Upper lobe of left lung (tissue), 6 donors: ENCODE data around the gene ATP6V1C2. TPM values are rescaled to one million over a fixed set of nuclear protein-coding genes. Genes with fewer than 3 reads are reported as not detected.
"Not testable (repeated sequence)": the region's sequence is repeated elsewhere in the genome, so short reads cannot be mapped to it uniquely, and the experiment has no call there.

Experiments
- ATAC-seq, 2 donors: fragments of 200-7000 bp; cut with Tn5 transposase; one replicate each; pipeline ENCODE4 v1.9.1; 2022; ENCODE audit warnings: mild to moderate bottlenecking in 2 of 2, moderate library complexity in 2 of 2; ENCODE audit not compliant: low FRiP score in 2 of 2
- DNase-seq, 2 donors: peaks; one replicate each; pipeline ENCODE4 v3.0.0-alpha.2; 2019 to 2020
- H3K27ac ChIP-seq, 4 donors: fragments of 200-600 bp; sonication (generic); one replicate each; pipeline ENCODE4 v1.5.1; 2016 to 2019
- H3K27me3 ChIP-seq, 4 donors: fragments of 200-600 bp; sonication (generic); one replicate each; pipeline ENCODE4 v1.5.1; 2017 to 2019
- H3K36me3 ChIP-seq, 4 donors: fragments of 200-600 bp; sonication (generic); one replicate each; pipeline ENCODE4 v1.5.1; 2016 to 2019
- H3K4me1 ChIP-seq, 4 donors: fragments of 200-600 bp; sonication (generic); one replicate each; pipeline ENCODE4 v1.5.1; 2018 to 2019
- H3K4me3 ChIP-seq, 4 donors: fragments of 200-600 bp; sonication (generic); one replicate each; pipeline ENCODE4 v1.5.1; 2017 to 2019; ENCODE audit warnings: mild to moderate bottlenecking in 2 of 4, moderate library complexity in 1 of 4
- H3K9me3 ChIP-seq, 4 donors: fragments of 200-600 bp; sonication (generic); one replicate each; pipeline ENCODE4 v1.5.1; 2018 to 2019
- EP300 ChIP-seq, 4 donors: sonication (generic); formaldehyde crosslinking; IDR thresholded peaks; one replicate each; pipeline ENCODE4 v1.5.1; 2017; ENCODE audit warnings: antibody characterized with exemption in 4 of 4, control low read depth in 2 of 4
- POLR2A ChIP-seq, 4 donors: fragments of 450-650 bp; IDR thresholded peaks; one replicate each; pipeline ENCODE4 v1.5.1; 2016 to 2017; ENCODE audit warnings: antibody characterized with exemption in 4 of 4, mild to moderate bottlenecking in 2 of 4
- POLR2AphosphoS5 ChIP-seq, 2 donors: sonication (generic); formaldehyde crosslinking; IDR thresholded peaks; one replicate each; pipeline ENCODE4 v1.5.1; 2017; ENCODE audit warnings: antibody characterized with exemption in 2 of 2
- WGBS, 2 donors: methylation state at CpG; one replicate each; pipeline ENCODE4 v1.1.5; 2017 to 2018; 5-methylcytosine and 5-hydroxymethylcytosine counted together
- total RNA-seq, 6 donors: library from RNA; depleted of rRNA in 4 of 6; stranded (reverse); fragments of >200 nt in 4 of 6; gene quantifications; one replicate each; pipeline versions ENCODE4 v1.1.0 to v1.2.1, GENCODE V29; 2016 to 2021
- TF ChIP-seq, protein P1 (sequence below), 6 experiments: fragments of 450-650 bp in 4 of 6; fragments of 200-600 bp in 2 of 6; sonication (generic) in 2 of 6; IDR thresholded peaks; one replicate each; pipeline ENCODE4 v1.5.1; 2016 to 2019; ENCODE audit warnings: antibody characterized with exemption in 6 of 6
- donor health status: DM: no; HTN: no; CAD: no; lungs with moderate emphysema.
- donor health status: DM: no; HTN: yes; CAD: no; lungs with severe emphysema.

Gene ATP6V1C2
- total RNA-seq, 6 donors from 2014 or later, result 0.81 to 92.2 (median 2.4) TPM

DNA sequence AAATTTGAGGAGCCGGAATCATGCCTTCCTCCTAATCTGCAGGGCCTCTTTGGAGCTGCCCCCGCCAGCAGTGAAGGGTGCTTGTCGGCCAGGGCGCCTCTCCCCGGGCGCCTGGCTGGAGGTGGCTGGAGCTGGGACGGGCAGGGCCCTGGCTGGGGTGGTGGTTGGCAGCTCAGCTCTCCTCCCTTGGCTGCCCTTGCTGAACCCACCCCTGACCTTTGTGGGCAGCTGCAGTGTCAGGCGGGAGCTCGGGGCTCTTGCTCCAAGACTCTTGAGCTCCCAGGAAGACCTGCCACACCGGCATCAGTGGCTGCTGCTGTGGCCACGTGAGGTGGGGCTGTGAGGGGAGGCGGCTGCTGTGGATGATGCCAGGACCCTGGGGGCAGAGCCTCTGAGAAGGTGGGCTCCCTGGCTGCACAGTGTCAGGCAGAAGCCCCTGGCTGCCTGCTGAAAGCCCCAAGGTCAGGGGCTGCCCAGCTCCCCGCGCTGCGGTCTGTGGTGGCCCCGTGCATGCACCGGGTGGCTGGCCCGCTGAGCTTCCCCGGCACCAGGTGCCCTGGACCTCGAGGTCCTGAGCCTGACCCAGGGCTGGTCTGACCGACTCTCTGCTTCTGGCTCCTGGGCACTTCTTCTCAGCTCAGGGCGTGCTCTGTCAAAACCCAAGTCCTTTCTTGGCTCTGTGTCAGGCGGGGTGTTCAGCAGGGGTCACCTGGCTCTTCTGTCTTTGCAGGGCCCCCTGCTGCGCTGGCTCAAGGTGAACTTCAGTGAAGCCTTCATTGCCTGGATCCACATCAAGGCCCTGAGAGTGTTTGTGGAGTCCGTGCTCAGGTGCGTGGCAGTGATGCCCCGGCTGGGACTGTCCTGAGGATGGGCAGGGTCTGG is 56.7 kb downstream of the ATP6V1C2 start:
- DNase-seq, result no peak
- Histone ChIP-seq H3K36me3 (peaks cover 10 to 54% (median 41%) of the 10 kb centered on the region in 4 donors), H3K4me1 (peaks cover 5 to 21% (median 14%) of the 10 kb centered on the region in 4 donors), H3K9me3 (no peaks in the 10 kb centered on the region), H3K27me3 (no peaks in the 10 kb centered on the region), H3K27ac (no peak overlapping the region), H3K4me3 (no peak overlapping the region)
- ATAC-seq, result no peak
- TF ChIP-seq EP300 (IDR thresholded peaks at IDR 0.05), result no peak
- no peak for TF ChIP-seq POLR2AphosphoS5 (IDR thresholded peaks at IDR 0.05)
- no peak for TF ChIP-seq POLR2A (IDR thresholded peaks at IDR 0.05)
- WGBS, 2 donors, result 88 to 94% methylated on average over 14 to 25 of the region's 27 CpGs

DNA sequence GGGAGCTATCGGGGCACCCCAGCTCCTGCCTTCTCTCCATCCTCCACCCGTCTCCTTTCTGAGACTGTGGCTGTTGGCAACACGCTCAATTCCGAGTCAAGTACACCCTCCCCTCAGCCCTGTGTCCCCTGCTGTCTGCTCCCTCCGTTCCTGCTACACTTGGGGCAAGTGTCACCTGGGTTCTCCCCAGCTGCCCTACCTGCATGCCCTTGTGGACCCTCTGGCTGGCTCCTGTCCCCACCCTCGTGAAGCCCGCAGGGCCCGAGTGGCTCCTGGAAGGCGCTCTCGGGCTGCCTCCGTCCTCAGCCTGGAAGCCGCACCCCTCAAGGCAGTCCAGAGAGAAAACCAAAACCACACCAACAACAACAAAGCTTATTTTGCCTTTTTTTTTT is 57.3 kb downstream of the ATP6V1C2 start:
- WGBS, 2 donors, result 94 to 96% methylated on average over 12 of the region's 12 CpGs
- peak in 1 of 2 donors; percentile 54 for DNase-seq
- peaks cover 12 to 60% (median 46%) of the 10 kb centered on the region in 4 donors for H3K36me3 ChIP-seq

DNA sequence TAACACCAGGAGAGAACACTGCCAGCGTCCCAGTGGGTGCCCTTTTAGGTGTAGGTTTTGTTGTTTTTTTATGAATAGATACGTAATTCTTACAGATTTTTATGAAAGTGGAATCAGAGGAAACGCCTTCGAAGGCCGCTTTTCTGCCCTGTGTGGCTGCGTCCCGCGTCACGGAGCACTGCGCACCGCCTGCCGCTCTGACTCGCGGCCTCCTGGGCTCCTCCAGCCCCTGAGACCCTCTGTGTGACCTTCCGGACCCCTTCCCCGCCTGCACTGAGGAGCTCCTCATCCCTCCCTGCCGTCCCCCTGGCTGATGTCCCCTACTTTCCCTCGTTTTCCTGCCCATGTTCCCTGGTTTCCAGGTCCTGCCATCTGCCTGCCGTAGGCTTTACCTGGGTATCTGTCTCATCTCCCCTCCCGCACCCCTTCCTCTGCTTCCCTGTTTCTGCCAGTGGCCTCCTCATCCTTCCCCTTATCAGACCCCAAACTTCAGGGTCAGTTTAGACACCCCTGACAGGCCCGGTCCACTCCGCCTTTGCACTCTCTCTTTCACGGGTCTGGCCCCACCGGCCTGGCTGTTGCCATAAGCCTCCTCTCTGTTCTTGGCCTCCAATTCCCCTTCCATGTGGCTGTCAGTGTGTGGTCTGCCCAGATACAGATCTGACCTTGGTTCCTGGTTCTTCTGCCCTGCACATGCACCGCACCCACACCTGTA is 58.5 kb downstream of the ATP6V1C2 start:
- H3K36me3 ChIP-seq, result peaks cover 18 to 72% (median 51%) of the 10 kb centered on the region in 4 donors
- DNase-seq, result peak in 1 of 2 donors; percentile 66

More for the DNA sequence above, 57.3 kb downstream of the ATP6V1C2 start:
- Histone ChIP-seq H3K9me3 (no peaks in the 10 kb centered on the region), H3K27me3 (no peaks in the 10 kb centered on the region), H3K4me3 (no peak overlapping the region), H3K27ac (no peak overlapping the region), H3K4me1 (peaks cover 5 to 21% (median 14%) of the 10 kb centered on the region in 4 donors)
- no peak for TF ChIP-seq EP300 (IDR thresholded peaks at IDR 0.05)
- no peak for TF ChIP-seq POLR2A (IDR thresholded peaks at IDR 0.05)
- TF ChIP-seq, protein P1, sequence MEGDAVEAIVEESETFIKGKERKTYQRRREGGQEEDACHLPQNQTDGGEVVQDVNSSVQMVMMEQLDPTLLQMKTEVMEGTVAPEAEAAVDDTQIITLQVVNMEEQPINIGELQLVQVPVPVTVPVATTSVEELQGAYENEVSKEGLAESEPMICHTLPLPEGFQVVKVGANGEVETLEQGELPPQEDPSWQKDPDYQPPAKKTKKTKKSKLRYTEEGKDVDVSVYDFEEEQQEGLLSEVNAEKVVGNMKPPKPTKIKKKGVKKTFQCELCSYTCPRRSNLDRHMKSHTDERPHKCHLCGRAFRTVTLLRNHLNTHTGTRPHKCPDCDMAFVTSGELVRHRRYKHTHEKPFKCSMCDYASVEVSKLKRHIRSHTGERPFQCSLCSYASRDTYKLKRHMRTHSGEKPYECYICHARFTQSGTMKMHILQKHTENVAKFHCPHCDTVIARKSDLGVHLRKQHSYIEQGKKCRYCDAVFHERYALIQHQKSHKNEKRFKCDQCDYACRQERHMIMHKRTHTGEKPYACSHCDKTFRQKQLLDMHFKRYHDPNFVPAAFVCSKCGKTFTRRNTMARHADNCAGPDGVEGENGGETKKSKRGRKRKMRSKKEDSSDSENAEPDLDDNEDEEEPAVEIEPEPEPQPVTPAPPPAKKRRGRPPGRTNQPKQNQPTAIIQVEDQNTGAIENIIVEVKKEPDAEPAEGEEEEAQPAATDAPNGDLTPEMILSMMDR (IDR thresholded peaks at IDR 0.05), result no peak
- no peak for TF ChIP-seq POLR2AphosphoS5 (IDR thresholded peaks at IDR 0.05)
- ATAC-seq, result no peak

DNA sequence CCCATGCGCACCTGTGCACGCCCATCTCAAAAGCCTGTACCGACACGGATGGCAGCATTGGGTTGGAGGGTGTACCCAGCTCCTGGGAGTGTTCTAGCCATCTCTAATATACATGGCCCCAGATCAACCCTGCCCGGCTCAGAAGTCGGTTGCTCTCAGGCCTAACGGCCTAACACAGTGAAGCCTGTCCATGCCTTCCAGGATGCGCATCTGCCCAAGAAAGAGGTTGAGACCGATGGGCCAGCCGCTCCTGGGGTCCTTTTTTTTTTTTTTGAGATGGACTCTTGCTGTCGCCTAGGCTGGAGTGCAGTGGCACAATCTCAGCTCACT is 59.0 kb downstream of the ATP6V1C2 start:
- no peaks in the 10 kb centered on the region for H3K27me3 ChIP-seq
- H3K4me3 ChIP-seq, result no peak overlapping the region
- H3K9me3 ChIP-seq, result no peaks in the 10 kb centered on the region
- H3K27ac ChIP-seq, result no peak overlapping the region
- H3K36me3 ChIP-seq, result peaks cover 18 to 77% (median 55%) of the 10 kb centered on the region in 4 donors
- TF ChIP-seq POLR2A (IDR thresholded peaks at IDR 0.05), result no peak
- no peak for TF ChIP-seq POLR2AphosphoS5 (IDR thresholded peaks at IDR 0.05)
- no peak for TF ChIP-seq EP300 (IDR thresholded peaks at IDR 0.05)
- TF ChIP-seq, protein P1 (IDR thresholded peaks at IDR 0.05), result no peak
- ATAC-seq (peak in 1 of 2 donors; percentile 6), DNase-seq (peak in 1 of 2 donors; percentile 12)
- H3K4me1 ChIP-seq, result peaks cover 0 to 12% (median 3%) of the 10 kb centered on the region in 4 donors
- 97 to 99% methylated on average over 11 of the region's 11 CpGs for WGBS, 2 donors

More for the DNA sequence above, 58.5 kb downstream of the ATP6V1C2 start:
- Histone ChIP-seq H3K27me3 (no peaks in the 10 kb centered on the region), H3K4me1 (peaks cover 4 to 13% (median 8%) of the 10 kb centered on the region in 4 donors), H3K9me3 (no peaks in the 10 kb centered on the region), H3K4me3 (no peak overlapping the region), H3K27ac (no peak overlapping the region)
- ATAC-seq, result no peak
- TF ChIP-seq POLR2AphosphoS5 (IDR thresholded peaks at IDR 0.05) (no peak), EP300 (IDR thresholded peaks at IDR 0.05) (no peak), POLR2A (IDR thresholded peaks at IDR 0.05) (no peak)
- TF ChIP-seq, protein P1 (IDR thresholded peaks at IDR 0.05), result no peak
- WGBS, 2 donors, result 96 to 98% methylated on average over 25 of the region's 25 CpGs

DNA sequence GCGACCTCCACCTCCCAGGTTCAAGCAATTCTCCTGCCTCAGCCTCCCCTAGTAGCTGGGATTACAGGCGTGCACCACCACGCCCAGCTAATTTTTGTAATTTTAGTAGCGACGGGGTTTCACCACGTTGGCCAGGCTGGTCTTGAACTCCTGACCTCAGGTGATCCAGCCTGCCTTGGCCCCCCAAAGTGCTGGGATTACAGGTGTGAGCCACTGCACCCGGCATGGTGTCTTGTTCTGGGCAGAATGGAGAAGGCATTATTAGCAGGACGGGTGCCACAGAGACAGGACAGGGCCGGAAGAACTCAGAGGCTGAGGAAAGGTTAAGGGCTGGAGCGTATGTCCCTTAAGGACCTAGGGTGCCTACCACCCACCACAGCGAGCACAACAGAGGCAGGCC is 59.4 kb downstream of the ATP6V1C2 start:
- not testable (repeated sequence) for H3K27ac ChIP-seq, H3K27me3 ChIP-seq, ATAC-seq, DNase-seq, H3K4me3 ChIP-seq, H3K9me3 ChIP-seq
- Histone ChIP-seq H3K36me3 (peaks cover 18 to 81% (median 58%) of the 10 kb centered on the region in 4 donors), H3K4me1 (peaks cover 0 to 11% (median under 1%) of the 10 kb centered on the region in 4 donors)
- 95 to 98% methylated on average over 11 of the region's 11 CpGs for WGBS, 2 donors
